ENCODE measurements around the gene ELF4.

Gene ELF4

GRCh38 chrX:130110379-130111219 lies at the start of gene ELF4:
TSS of gene ELF4 (minus strand) at chrX:130110497. CDS start at chrX:130081330, 29,167 bp downstream.
- DNase-seq (ENCODE audit: low read depth in 2 of 2, low spot score in 1 of 2): no peak

GRCh38 chrX:130159776-130160175 lies 49.5 kb upstream of the ELF4 start:
- no peak for DNase-seq (ENCODE audit: low read depth in 2 of 2, low spot score in 1 of 2)

GRCh38 chrX:130158311-130158710 lies 48.0 kb upstream of the ELF4 start:
- DNase-seq (ENCODE audit: low read depth in 2 of 2, low spot score in 1 of 2): no peak

GRCh38 chrX:130155564-130155963 lies 45.3 kb upstream of the ELF4 start:
- no peak for DNase-seq (ENCODE audit: low read depth in 2 of 2, low spot score in 1 of 2)

GRCh38 chrX:130147631-130148030 lies 37.3 kb upstream of the ELF4 start:
- no peak for DNase-seq (ENCODE audit: low read depth in 2 of 2, low spot score in 1 of 2)

GRCh38 chrX:130145123-130145522 lies 34.8 kb upstream of the ELF4 start:
- no peak for DNase-seq (ENCODE audit: low read depth in 2 of 2, low spot score in 1 of 2)

GRCh38 chrX:130144509-130144908 lies 34.2 kb upstream of the ELF4 start:
- DNase-seq (ENCODE audit: low read depth in 2 of 2, low spot score in 1 of 2): no peak

- DNase-seq (ENCODE audit: low read depth in 2 of 2, low spot score in 1 of 2): no peak
Measured at GRCh38 chrX:130139474-130140201, 29.3 kb upstream of the ELF4 start.

- no peak for DNase-seq (ENCODE audit: low read depth in 2 of 2, low spot score in 1 of 2)
Measured at GRCh38 chrX:130136961-130137360, 26.7 kb upstream of the ELF4 start.

- no peak for DNase-seq (ENCODE audit: low read depth in 2 of 2, low spot score in 1 of 2)
Measured at GRCh38 chrX:130136496-130136895, 26.2 kb upstream of the ELF4 start.

- no peak for DNase-seq (ENCODE audit: low read depth in 2 of 2, low spot score in 1 of 2)
Measured at GRCh38 chrX:130130990-130131389, 20.7 kb upstream of the ELF4 start.

GRCh38 chrX:130125091-130125874 lies 15.0 kb upstream of the ELF4 start:
- no peak for DNase-seq (ENCODE audit: low read depth in 2 of 2, low spot score in 1 of 2)

- no peak for DNase-seq (ENCODE audit: low read depth in 2 of 2, low spot score in 1 of 2)
Measured at GRCh38 chrX:130124577-130124976, 14.3 kb upstream of the ELF4 start.

- DNase-seq (ENCODE audit: low read depth in 2 of 2, low spot score in 1 of 2): no peak
Measured at GRCh38 chrX:130121505-130121800, 11.2 kb upstream of the ELF4 start.

- DNase-seq (ENCODE audit: low read depth in 2 of 2, low spot score in 1 of 2): peak; percentile 23 to 41
Measured at GRCh38 chrX:130120746-130121504, 10.6 kb upstream of the ELF4 start.

- no peak for DNase-seq (ENCODE audit: low read depth in 2 of 2, low spot score in 1 of 2)
Measured at GRCh38 chrX:130120321-130120731, 10.0 kb upstream of the ELF4 start.

- DNase-seq (ENCODE audit: low read depth in 2 of 2, low spot score in 1 of 2): no peak
Measured at GRCh38 chrX:130119312-130119898, 9.1 kb upstream of the ELF4 start.

- no peak for DNase-seq (ENCODE audit: low read depth in 2 of 2, low spot score in 1 of 2)
Measured at GRCh38 chrX:130118441-130119311, 8.4 kb upstream of the ELF4 start.

GRCh38 chrX:130117166-130117565 lies 6.9 kb upstream of the ELF4 start:
- DNase-seq (ENCODE audit: low read depth in 2 of 2, low spot score in 1 of 2): no peak
